ENCODE data around the gene LAMP5. TPM values are rescaled to one million over a fixed set of nuclear protein-coding genes. Genes with fewer than 3 reads are reported as not detected.

The LAMP5 gene, protein sequence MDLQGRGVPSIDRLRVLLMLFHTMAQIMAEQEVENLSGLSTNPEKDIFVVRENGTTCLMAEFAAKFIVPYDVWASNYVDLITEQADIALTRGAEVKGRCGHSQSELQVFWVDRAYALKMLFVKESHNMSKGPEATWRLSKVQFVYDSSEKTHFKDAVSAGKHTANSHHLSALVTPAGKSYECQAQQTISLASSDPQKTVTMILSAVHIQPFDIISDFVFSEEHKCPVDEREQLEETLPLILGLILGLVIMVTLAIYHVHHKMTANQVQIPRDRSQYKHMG
- 0.12 and 0.54 TPM in 2 replicates for total RNA-seq (2014; rRNA removed; shearing (Covaris generic))

DNA sequence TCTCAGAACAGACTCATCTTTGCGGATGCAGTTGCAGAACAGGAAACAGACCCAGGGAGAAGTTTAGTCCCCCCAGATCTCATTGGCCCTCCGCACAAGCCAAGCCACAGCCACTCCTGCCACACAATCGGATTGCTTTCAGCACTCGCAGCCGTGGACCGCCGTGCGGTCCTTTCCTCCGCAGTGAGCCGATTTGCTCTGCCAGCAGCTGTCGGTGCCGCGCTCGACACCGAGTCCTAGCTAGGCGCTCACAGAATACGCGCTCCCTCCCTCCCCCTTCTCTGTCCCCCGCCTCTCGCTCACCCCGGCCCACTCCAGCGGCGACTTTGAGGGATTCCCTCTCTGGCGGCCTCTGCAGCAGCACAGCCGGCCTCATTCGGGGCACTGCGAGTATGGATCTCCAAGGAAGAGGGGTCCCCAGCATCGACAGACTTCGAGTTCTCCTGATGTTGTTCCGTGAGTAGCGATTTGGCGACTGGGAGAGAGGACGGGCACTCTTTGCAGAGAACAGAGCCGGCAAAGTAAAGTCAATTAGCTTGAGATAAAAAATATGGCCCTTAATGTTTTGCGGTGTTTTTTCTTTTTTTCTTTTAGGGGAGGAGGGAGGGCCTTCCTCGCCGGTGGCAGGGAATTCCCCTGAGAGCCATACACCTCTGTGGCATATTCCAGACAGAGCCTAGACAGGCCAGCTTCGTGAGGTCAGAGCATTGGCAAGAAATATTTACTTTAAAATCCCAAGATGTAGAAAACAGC lies at the start of gene LAMP5:
TSS of gene LAMP5 (plus strand) at position 130 of the 753 bp plus-strand sequence. CDS start at position 393, 263 bp downstream.
- DNase-seq (ENCODE audit: low read depth), result peak; percentile 38

GRCh38 chr20:9467995-9468394 lies 46.4 kb upstream of the LAMP5 start:
- peak; percentile 12 for DNase-seq (ENCODE audit: low read depth)

DNA sequence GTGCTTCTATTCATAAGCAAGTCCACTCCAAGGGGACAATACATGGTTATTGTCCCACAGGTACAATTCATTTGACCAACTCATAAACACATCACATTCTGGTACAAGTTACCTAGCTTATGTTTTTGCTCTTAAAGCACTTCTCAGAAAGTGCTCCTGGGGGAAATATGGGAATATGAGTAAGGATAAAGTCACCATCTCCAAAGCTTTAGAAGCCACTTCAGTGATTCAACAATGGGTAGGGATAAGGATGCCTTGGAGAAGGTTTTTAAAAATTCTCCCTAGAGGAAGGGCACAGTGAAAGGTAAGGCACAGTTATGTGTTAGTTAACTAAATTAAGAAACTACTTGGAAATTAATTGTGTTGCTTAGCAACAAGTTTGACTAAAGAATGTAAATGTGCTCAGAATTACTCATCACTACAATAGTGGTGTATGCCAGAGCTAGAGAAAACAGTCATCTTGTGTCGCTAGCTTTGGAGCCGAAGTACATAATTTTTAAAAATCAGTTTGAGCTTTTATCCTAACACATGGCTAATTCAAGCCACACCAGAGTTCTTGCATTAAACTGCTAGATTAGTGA lies 39.5 kb upstream of the LAMP5 start:
- peak; percentile 54 for DNase-seq (ENCODE audit: low read depth)

- DNase-seq (ENCODE audit: low read depth), result no peak
These were observed 38.9 kb upstream of the LAMP5 start for GRCh38 chr20:9475456-9475855.

DNA sequence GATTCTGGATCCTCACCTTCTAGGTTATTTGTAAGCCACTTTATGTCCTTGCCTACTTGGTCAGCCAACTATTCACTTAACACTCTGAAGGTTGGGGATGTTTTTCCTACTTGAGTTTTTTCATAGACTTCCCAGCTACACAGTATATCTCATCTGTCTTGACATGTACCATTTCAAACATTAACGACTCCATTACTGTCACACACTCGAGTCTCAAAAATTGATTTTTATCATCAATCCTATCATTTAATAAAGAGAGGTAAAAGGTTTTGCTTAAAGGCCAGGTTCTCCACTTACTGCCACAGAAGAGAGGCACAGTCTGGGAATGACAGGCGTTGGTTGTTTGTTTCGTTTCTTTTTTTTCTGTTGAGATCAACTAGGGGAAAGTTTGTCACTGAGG lies 38.2 kb upstream of the LAMP5 start:
- no peak for DNase-seq (ENCODE audit: low read depth)

GRCh38 chr20:9476637-9477036 lies 37.8 kb upstream of the LAMP5 start:
- no peak for DNase-seq (ENCODE audit: low read depth)

DNA sequence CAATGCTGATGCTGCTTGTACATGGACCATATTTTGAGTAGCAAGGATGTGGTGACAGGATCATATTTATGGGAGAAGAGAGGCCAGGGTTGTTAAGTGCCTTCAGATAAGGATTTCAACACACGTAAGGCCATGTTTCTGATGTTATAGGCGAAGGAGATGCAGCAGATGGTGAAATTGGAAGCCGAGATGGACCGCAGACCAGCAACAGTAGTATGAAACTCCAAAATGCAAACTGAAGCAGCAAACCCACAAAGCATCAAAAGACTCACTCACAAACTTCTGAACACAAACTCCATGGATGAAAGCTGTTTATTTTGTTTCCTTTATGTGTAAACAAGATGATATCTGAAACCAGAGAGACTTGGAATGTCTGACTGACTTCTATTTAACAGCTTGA lies 35.6 kb upstream of the LAMP5 start:
- DNase-seq (ENCODE audit: low read depth), result peak; percentile 27

- no peak for DNase-seq (ENCODE audit: low read depth)
These were observed 34.3 kb upstream of the LAMP5 start for GRCh38 chr20:9480066-9480465.

DNA sequence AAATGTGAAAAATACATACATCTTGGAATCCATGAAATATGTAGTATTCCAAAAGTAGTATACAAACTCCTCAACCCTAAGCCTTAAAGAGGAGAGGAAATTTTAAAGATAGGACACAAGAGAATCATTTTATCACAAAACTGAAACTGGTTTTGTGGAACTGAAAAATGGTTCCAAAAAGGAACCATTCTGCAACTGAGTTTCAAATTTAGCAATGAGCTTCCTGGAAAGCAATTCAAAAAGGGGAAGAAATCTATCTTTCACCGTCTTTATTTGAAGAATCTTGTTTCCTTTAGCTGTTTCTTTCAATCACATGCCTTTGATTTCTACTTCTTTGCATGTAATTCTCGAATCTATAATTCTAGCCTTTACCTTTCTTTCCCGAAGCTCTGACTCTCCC lies 32.2 kb upstream of the LAMP5 start:
- no peak for DNase-seq (ENCODE audit: low read depth)

GRCh38 chr20:9483131-9483530 lies 31.3 kb upstream of the LAMP5 start:
- DNase-seq (ENCODE audit: low read depth), result no peak

- DNase-seq (ENCODE audit: low read depth), result no peak
These were observed 28.6 kb upstream of the LAMP5 start for GRCh38 chr20:9485614-9486340.

- DNase-seq (ENCODE audit: low read depth), result no peak
These were observed 27.2 kb upstream of the LAMP5 start for GRCh38 chr20:9487231-9487630.

DNA sequence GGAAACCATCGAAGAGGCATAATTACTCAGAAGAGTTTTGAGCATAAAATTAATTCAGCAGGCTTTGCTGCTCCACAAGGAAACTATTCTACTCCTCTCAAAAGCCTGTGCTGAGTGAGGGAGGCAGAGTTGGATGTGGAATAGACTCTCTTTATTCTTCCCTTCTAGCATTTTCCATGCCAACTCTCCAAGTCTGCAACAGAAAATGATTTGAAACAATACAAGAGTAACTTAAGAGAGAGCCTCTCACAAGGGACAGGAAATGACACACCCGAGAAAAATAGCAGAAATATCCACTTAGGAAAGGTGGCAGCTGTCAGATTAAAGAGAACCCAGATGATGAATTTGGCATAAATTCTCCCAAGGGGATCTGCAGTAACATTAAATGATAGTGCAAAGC lies 26.3 kb upstream of the LAMP5 start:
- peak; percentile 37 for DNase-seq (ENCODE audit: low read depth)

DNA sequence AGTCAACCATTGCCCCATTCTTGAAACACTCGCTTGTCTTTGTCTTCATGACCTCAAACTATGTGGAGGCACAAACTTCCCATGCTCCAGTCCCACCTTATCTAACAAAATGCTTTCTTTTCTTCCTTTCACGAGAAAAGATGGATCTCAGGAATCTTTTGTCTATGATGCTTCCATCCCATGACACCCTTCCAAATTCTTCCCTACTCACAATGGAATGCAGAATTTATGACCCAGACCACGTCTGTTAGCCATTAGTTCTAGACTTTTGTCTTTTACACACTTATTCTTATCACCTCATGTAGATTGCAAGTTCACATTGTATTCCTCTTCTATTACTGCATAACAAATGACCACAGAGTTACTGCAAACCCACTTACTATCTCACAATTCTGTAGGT lies 24.2 kb upstream of the LAMP5 start:
- no peak for DNase-seq (ENCODE audit: low read depth)

DNA sequence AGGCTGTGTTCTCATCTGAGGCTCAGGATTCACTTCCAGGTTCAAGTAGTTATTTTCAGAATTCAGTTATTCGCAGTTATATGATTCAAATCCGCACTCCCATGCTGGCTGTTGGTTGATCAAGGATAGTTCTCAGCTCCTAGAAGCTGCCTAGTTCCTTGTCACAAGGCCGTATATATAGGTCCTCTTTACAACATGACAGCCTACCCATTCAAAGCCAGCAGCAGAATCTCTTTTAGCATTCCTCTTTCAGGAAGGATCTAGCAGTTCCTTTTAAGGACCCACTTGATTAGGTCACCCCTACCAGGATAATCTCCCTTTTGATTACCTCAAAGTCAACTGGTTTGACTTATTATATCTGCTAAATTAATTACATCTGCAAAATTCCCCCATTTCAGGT lies 23.8 kb upstream of the LAMP5 start:
- DNase-seq (ENCODE audit: low read depth), result no peak

- DNase-seq (ENCODE audit: low read depth), result no peak
These were observed 23.1 kb upstream of the LAMP5 start for GRCh38 chr20:9491324-9491723.

DNA sequence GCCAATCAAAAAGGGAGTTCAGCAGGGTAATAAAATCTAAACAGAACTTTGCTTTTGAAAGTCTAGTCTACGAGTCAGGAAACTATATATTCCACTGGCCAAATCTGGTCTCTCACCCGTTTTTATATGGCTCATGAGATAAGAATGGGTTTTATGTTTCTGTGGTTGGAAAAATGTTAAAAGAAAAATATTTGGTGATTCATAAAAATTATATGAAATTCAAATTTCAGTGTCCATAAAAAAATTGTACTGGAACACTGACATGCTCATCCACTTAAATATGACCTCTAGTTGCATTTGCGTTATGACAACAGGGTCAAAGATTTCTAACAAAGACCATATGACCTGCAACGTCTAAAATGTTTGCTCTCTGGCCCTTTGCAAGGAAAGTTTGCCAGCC lies 22.3 kb upstream of the LAMP5 start:
- DNase-seq (ENCODE audit: low read depth), result no peak

DNA sequence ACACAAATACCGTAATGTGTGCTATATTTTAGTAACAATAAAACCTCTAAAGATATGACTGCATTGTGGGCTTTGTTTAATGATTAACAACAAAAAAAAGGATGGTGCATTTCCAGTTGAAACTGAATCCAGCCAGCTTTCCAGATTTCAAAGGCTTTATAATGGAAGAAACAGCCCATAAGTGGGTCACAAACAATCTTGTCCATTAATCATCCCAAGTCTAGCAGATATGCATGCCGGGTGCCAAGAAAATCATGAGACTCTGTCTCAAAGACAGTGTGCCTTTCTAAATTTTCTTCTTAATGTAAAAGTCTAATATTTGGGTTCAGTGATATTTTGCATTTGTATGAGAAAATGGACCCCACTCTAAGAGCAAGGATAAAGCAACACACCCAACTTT lies 20.6 kb upstream of the LAMP5 start:
- DNase-seq (ENCODE audit: low read depth), result no peak

DNA sequence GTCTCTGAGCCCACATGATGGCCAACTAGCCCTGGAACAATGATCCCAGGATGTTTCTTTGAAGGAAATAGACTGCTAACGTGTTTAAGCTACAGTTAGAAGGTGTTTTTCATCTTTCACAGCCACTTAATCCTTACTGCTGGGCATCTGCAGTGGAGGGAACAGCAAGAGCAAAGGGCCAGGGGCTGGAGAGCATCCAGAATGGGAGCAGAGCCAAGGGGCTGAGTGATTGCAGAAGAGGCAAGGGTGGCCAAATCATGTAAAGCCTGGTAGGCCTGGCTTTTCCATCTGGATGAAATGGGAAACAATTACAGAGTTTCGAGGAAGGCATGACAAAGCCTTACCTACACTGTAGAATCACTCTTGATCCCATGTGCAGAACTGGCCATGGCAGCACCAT lies 18.7 kb upstream of the LAMP5 start:
- no peak for DNase-seq (ENCODE audit: low read depth)

DNA sequence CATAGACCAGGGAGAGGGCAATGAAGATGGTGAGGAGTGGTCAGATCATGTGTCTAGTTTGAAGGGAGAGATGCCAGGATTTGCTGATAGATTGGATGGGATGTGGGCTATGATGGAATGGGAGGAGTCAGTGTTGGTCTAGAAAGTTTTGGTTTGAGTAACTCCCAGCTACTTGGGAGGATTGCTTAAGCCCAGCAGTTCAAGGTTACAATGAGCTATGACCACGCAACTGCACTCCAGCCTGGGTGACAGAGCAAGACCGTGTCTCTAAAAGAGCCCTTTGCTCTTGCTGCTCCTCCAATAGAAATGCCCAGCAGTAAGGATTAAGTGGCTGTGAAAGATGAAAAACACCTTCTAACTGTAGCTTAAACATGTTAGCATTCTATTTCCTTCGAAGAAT lies 18.2 kb upstream of the LAMP5 start:
- DNase-seq (ENCODE audit: low read depth), result no peak

DNA sequence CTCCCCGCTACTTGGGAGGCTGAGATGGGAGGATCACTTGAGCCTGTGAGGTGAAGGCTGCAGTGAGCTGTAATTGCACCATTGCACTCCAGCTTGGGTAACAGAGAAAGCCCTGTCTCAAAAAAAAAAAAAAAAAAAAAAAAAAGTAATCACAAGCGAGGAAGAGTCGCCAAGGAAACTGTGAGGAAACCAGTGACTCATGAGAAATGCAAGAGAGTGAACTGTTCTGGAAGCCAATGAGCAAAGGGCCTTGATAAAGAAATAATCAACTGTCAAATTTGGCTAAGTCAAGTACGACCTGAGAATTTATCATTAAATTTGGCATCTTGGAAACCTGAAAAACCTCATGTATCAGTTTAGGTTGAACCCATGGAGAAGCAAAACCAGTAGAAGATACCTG lies 16.1 kb upstream of the LAMP5 start:
- peak; percentile 66 for DNase-seq (ENCODE audit: low read depth)

DNA sequence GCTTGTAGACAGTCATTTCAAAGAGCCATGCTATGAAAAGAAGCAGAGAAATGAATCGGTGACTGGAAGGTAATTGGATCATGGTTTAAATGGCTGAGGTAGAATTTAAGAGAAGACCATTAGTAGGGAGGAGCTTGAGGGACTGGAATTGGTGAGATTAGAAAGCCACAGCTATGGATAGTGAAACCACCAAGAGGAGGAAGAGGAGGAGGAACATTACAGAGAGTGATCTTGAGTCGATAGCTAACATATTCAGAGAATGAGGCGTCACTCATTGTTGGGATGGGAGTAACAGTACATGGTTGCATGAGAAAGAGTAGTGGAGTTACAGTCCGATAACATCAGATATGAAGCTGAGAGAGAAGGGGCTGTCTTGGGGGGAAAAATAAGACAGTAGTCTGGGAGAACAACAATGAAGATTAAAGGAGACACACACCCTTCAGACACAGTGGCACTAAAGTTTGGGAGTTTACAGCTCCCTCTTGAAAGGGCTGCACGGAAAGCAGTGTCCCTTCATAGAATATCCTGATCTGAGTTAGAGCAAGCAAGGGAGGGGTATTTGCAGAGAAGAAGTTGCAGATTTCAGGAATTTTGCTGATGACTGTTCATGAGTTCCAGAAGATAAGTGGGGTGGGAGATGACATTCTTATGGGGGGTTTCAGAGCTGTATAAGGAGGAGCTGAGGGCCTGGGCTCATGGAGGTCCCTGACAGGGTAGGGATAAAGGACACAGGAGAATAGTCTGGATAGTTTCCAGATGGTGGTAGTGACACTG lies 15.1 kb upstream of the LAMP5 start:
- DNase-seq (ENCODE audit: low read depth), result no peak
